Neural progenitor cell (in vitro differentiated cells): ENCODE measurements around the gene USP10.

Experiments
- CTCF ChIP-seq: fragments of 200-600 bp; sonication (generic); IDR thresholded peaks from 2 replicates; pipeline ENCODE4 v1.5.1; 2017; ENCODE audit warnings: antibody characterized with exemption, mild to moderate bottlenecking
- EZH2 ChIP-seq: fragments of 200-600 bp; sonication (generic); IDR thresholded peaks from 2 replicates; pipeline ENCODE4 v1.6.1; 2017; ENCODE audit warnings: antibody characterized with exemption, mild to moderate bottlenecking, moderate library complexity

DNA sequence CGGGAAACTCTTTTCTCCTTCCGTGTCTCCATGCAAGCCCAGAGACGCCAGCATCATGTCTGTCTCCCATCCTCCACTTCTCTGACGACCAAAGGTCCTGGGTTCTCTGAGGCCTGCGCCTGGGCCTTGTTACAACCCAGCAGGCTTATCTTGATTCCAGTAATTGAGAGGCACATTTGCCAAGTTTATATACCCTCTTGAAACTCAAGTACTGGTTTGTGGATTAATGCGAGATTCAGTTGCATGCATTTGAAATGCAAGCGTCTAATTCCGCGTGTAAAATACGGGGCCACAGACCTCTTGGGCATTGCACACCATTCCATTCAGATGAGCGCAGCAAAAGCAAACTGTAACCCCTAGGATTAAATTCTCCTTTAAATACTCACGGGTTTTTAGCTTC is 91.3 kb downstream of the USP10 start:
- TF ChIP-seq CTCF (no peak), EZH2 (no peak)
